HepG2 (cell line): ENCODE data around the gene SLC9A5. TPM values are rescaled to one million over a fixed set of nuclear protein-coding genes. Genes with fewer than 3 reads are reported as not detected.

Source experiments
- ETV5 ChIP-seq: IDR thresholded peaks from 2 replicates; pipeline ENCODE4 v1.6.1; 2018; ENCODE audit warnings: missing biosample characterization, missing genetic modification reagents, inconsistent platforms, borderline replicate concordance
- FOXP1 ChIP-seq, 2 experiments: fragments of 450-650 bp in 1 of 2; IDR thresholded peaks; 2 replicates each; pipeline ENCODE4 v1.6.1; 2017 to 2018; ENCODE audit warnings: antibody characterized with exemption in 1 of 2
- HBP1 ChIP-seq: IDR thresholded peaks from 2 replicates; pipeline ENCODE4 v1.6.1; 2016; ENCODE audit warnings: low read depth, control low read depth
- IKZF1 ChIP-seq: fragments of 450-650 bp; IDR thresholded peaks from 2 replicates; pipeline ENCODE4 v1.7.1; 2016
- MLLT10 ChIP-seq: sonication (generic); formaldehyde crosslinking; IDR thresholded peaks from 2 replicates; pipeline ENCODE4 v1.4.0; 2020; ENCODE audit warnings: missing genetic modification reagents
- MYPOP ChIP-seq: sonication (generic); formaldehyde crosslinking; IDR thresholded peaks from 2 replicates; pipeline ENCODE4 v1.8.1; 2023; ENCODE audit warnings: mild to moderate bottlenecking, moderate library complexity, missing genetic modification reagents
- PHF5A ChIP-seq: IDR thresholded peaks from one replicate; pipeline ENCODE4 v1.6.1; 2018; ENCODE audit warnings: low read depth, missing genetic modification reagents; ENCODE audit not compliant: unreplicated experiment
- PPARG ChIP-seq: conservative IDR thresholded peaks from 2 replicates; pipeline ENCODE4 v1.6.1; 2016; ENCODE audit warnings: missing biosample characterization, missing genetic modification reagents
- ZBTB10 ChIP-seq: sonication (generic); formaldehyde crosslinking; IDR thresholded peaks from 2 replicates; pipeline ENCODE4 v1.4.0; 2020; ENCODE audit warnings: missing genetic modification reagents, borderline replicate concordance
- ZBTB7A ChIP-seq: sonication (generic); formaldehyde crosslinking; IDR thresholded peaks from 2 replicates; pipeline ENCODE4 v1.8.0; 2022; ENCODE audit warnings: mild to moderate bottlenecking, missing genetic modification reagents
- ZFP91 ChIP-seq: sonication (generic); formaldehyde crosslinking; IDR thresholded peaks from 2 replicates; pipeline ENCODE4 v1.9.0; 2022; ENCODE audit warnings: missing genetic modification reagents, mild to moderate bottlenecking, borderline replicate concordance
- ZHX2 ChIP-seq, 2 experiments: sonication (generic) in 1 of 2; formaldehyde crosslinking in 1 of 2; IDR thresholded peaks; 2 replicates each; pipeline versions ENCODE4 v1.6.1 to v1.9.0; 2014 to 2022; ENCODE audit warnings: antibody characterized with exemption in 1 of 2, borderline replicate concordance in 1 of 2, inconsistent platforms in 1 of 2, low read depth in 1 of 2, missing genetic modification reagents in 1 of 2
- ZNF446 ChIP-seq: sonication (generic); formaldehyde crosslinking; IDR thresholded peaks from 2 replicates; pipeline ENCODE4 v1.5.0; 2020; ENCODE audit warnings: mild to moderate bottlenecking, missing genetic modification reagents
- ZNF761 ChIP-seq: sonication (generic); formaldehyde crosslinking; conservative IDR thresholded peaks from 2 replicates; pipeline ENCODE4 v1.4.0; 2020; ENCODE audit warnings: mild to moderate bottlenecking, missing genetic modification reagents
- ZNF780A ChIP-seq: sonication (generic); formaldehyde crosslinking; IDR thresholded peaks from 2 replicates; pipeline ENCODE4 v1.8.0; 2022; ENCODE audit warnings: mild to moderate bottlenecking, missing genetic modification reagents, moderate library complexity
- polyA plus RNA-seq, 8 experiments: library from polyadenylated mRNA; depleted of rRNA in 3 of 8; stranded (reverse) in 7 of 8; unstranded in 1 of 8; fragments of >200 nt; fragmentation: Illumina TruSeq in 4 of 8; extraction: Trizol in 4 of 8; gene quantifications; 2 replicates each; pipeline versions ENCODE4 v1.2.1 to v1.2.3, GENCODE V29; 2011 to 2016; ENCODE audit warnings: low read depth in 4 of 8, missing spikeins in 1 of 8, mixed read lengths in 1 of 8; ENCODE audit not compliant: insufficient read depth in 1 of 8
- total RNA-seq, 5 experiments: library from RNA; depleted of rRNA; stranded (reverse); fragments of >200 nt; fragmentation: Illumina TruSeq; extraction: Trizol; gene quantifications; 2 replicates each; pipeline ENCODE4 v1.2.3, GENCODE V29; 2016; ENCODE audit warnings: low read depth in 1 of 5

Gene SLC9A5
- total and polyA plus RNA-seq, 2 of the 13 experiments (the other 11 are each of a cell fraction or from before 2014, with no cell fraction given): 0.58 to 1.4 TPM

GRCh38 chr16:67226804-67227566 is 21.8 kb upstream of the SLC9A5 start, which contains the start of gene TMEM208 (continued):
- TF ChIP-seq FOXP1 (IDR thresholded peaks at IDR 0.05) (no peak), FOXP1 (CRISPR knock-in tag; IDR thresholded peaks at IDR 0.05) (peak; percentile 52), PHF5A (CRISPR knock-in tag) (peak; percentile 94), ZHX2 (IDR thresholded peaks at IDR 0.05; ENCODE audit: low read depth) (peak; percentile 96), ZHX2 (CRISPR knock-in tag; IDR thresholded peaks at IDR 0.05; ENCODE audit: borderline replicate concordance) (no peak), ZNF780A (CRISPR knock-in tag) (no peak), ZBTB7A (CRISPR knock-in tag) (0 out of 2 replicates have a peak, but pooled peaks have one; percentile 31), ZNF761 (CRISPR knock-in tag) (peak; percentile 49; the same call in 1 of the 2 replicates), ETV5 (CRISPR knock-in tag) (peak; percentile 89), ZNF446 (no peak), HBP1 (CRISPR knock-in tag) (peak; percentile 98), IKZF1 (no peak), ZFP91 (CRISPR knock-in tag) (peak; percentile 94; the same call in 1 of the 2 replicates), PPARG (peak; percentile 72; the same call in 1 of the 2 replicates), ZBTB10 (no peak), MYPOP (CRISPR knock-in tag) (0 out of 2 replicates have a peak, but pooled peaks have one; percentile 52), MLLT10 (no peak)
